Stimulated activated effector memory CD8-positive, alpha-beta T cell treated with anti-CD3 and anti-CD28 coated beads, Interleukin-12 subunit alpha, Interleukin-12 subunit beta, amount 100 ng/mL, for 72 hours (primary cell): ENCODE data around the gene RRP15.

Experiments used
- ATAC-seq: fragments of 150-1000 bp; cut with Tn5 transposase; 2 replicates; pipeline ENCODE4 v1.10.0; 2021
- DNase-seq, 2 donors: peaks; one replicate each; pipeline ENCODE4 v3.0.0; 2021 to 2022; ENCODE audit warnings: low spot score in 2 of 2
- H3K27ac Mint-ChIP-seq: one replicate; pipeline ENCODE4 v1.8.0; 2022; ENCODE audit warnings: mild to moderate bottlenecking, mixed read lengths
- H3K36me3 Mint-ChIP-seq: one replicate; pipeline ENCODE4 v1.8.0; 2022; ENCODE audit warnings: mild to moderate bottlenecking, mixed read lengths
- H3K4me1 Mint-ChIP-seq: one replicate; pipeline ENCODE4 v1.8.0; 2022; ENCODE audit warnings: mixed read lengths
- H3K4me3 Mint-ChIP-seq: one replicate; pipeline ENCODE4 v1.8.0; 2022; ENCODE audit warnings: mild to moderate bottlenecking, mixed read lengths
- H3K9me3 Mint-ChIP-seq: one replicate; pipeline ENCODE4 v1.8.0; 2022; ENCODE audit warnings: mixed read lengths

RRP15 gene

DNA sequence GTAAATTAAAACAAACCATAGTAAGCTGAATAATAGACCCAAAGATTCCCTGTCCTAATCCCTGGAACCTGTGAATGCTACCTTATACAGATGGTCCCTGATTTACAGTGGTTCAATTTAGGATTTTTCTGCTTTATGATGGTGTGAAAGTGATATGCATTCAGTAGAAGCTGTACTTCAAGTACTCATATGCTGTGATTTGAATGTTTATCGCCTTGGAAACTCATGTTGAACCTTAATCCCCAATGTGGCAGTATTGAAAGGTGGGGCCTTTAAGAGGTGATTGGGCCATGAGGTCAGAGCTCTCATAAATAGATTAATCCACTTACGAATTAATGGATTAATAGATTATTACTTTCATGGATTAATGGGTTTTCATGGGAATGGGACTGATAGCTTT is 10.6 kb upstream of the RRP15 start:
- H3K36me3 Mint-ChIP-seq, result no peaks in the 10 kb centered on the region
- no peak overlapping the region for H3K4me3 Mint-ChIP-seq
- H3K4me1 Mint-ChIP-seq, result no peaks in the 10 kb centered on the region
- H3K27ac Mint-ChIP-seq, result no peak overlapping the region
- DNase-seq (no peak), ATAC-seq (no peak)
- no peaks in the 10 kb centered on the region for H3K9me3 Mint-ChIP-seq

DNA sequence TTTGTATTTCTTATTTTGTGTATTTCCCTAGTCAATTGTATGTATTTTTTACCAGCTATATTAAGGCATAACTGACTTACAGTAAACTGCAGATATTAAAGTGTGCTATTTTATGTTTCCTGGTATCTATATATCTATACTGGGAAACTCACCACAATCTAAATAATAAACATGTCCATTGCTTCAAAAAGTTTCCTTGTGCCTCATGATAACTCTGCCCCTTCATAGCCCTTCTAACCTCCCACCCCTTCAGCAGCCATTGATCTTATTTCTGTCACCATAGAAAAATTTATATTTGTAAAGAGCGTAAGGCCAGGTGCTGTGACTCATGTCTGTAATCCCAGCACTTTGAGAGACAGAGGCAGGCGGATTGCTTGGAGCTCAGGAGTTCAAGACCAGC is 9.3 kb upstream of the RRP15 start:
- no peaks in the 10 kb centered on the region for H3K36me3 Mint-ChIP-seq
- no peak for ATAC-seq
- H3K4me1 Mint-ChIP-seq, result no peaks in the 10 kb centered on the region
- DNase-seq, result no peak
- no peak overlapping the region for H3K4me3 Mint-ChIP-seq
- H3K27ac Mint-ChIP-seq, result no peak overlapping the region
- H3K9me3 Mint-ChIP-seq, result no peaks in the 10 kb centered on the region

DNA sequence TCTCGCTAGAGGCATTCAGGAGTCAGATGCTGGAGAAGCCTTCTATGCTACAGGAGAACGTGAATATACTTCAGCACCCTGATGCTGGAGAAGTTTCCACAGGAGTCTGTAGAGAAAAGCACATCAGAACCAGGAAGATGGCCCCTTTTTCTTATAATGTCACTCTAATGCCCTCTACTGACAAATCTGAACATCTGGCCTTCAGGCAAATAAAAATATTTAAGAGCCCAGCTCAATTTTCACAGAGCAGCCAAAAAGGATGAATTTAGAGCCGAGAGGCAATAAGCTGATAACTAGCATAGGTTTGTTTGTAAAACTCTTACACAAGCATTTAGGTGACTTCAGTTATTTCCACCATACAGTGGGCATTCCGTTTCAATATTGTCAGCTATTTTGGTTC is 3.8 kb upstream of the RRP15 start:
- H3K27ac Mint-ChIP-seq, result no peak overlapping the region
- no peak for DNase-seq
- H3K36me3 Mint-ChIP-seq, result peaks cover 11% of the 10 kb centered on the region
- ATAC-seq, result no peak
- H3K4me1 Mint-ChIP-seq, result peaks cover 23% of the 10 kb centered on the region
- no peaks in the 10 kb centered on the region for H3K9me3 Mint-ChIP-seq
- no peak overlapping the region for H3K4me3 Mint-ChIP-seq

DNA sequence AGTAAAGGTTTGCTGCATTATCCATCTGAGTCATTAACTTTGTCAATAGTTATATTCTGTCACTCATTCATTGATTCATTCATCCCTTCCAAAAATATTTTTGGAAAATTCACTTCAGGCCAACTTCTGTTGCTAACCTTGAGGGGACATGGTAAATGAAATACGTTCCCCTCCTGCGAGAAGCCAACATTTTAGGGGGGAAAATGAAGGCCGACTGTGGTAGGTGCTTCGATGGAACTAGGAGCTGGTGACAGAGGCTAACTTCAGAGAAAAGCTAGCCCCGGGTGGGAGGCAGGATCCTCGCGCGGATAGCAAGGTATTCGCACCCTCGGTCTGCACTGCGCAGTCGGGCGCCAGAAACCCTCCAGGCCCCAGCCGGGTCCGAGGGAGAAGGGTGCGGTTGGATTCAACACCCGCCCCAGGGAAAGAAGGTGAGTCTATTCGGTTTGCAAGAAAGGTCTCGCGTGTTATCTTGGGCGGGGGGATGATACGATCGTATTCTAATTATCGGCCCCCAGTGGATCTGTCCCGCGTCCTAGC is 646 bp upstream of the RRP15 start:
- H3K36me3 Mint-ChIP-seq, result peaks cover 11% of the 10 kb centered on the region
- H3K4me1 Mint-ChIP-seq, result peaks cover 28% of the 10 kb centered on the region
- peak overlapping the region; percentile 93 for H3K4me3 Mint-ChIP-seq
- ATAC-seq, result peak; percentile 33
- H3K9me3 Mint-ChIP-seq, result no peaks in the 10 kb centered on the region
- no peak for DNase-seq
- H3K27ac Mint-ChIP-seq, result peak overlapping the region; percentile 96

DNA sequence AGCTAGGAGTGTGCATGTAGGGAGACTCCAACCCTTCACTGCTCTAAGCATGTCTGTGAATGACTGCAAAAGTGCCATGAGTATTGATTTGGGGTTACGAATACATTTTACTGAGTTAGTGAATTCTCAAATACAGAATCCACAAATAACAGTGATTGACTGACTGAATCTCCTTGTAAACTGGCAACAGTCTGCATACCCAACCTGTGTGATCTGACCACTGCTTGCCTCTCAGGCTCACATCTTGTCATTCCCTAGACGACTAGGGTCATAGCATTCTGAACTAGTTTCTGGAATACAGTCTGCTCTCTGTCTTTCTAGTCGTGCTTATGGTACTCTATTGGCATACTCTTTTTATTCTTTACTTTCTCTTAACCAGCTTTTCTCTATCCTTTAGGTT is 7.4 kb downstream of the RRP15 start:
- no peak for DNase-seq
- no peak for ATAC-seq
- peaks cover 10% of the 10 kb centered on the region for H3K4me1 Mint-ChIP-seq
- peaks cover 23% of the 10 kb centered on the region for H3K36me3 Mint-ChIP-seq
- H3K4me3 Mint-ChIP-seq, result no peak overlapping the region
- no peaks in the 10 kb centered on the region for H3K9me3 Mint-ChIP-seq
- no peak overlapping the region for H3K27ac Mint-ChIP-seq

DNA sequence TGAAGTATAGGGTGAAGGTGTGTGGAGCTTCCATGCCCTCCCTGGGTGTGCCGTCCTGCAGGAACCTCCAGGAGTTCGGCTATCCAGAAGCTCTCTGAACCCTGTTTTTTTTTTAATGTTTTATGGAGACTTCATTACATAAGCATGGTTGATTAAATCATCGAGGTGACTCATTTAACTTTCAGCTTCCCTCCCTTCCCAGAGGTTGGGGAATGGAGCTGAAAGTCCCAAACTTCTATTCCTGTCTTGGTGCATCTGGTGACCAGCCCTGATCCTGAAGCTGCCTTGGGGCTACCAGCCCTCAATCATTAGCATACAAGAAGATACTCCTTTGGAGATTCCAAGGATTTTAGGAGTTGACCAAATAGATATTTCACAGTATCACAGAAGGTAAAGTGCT is 9.5 kb downstream of the RRP15 start:
- Mint-ChIP-seq H3K36me3 (peaks cover 23% of the 10 kb centered on the region), H3K4me1 (peaks cover 10% of the 10 kb centered on the region), H3K9me3 (no peaks in the 10 kb centered on the region), H3K27ac (no peak overlapping the region), H3K4me3 (no peak overlapping the region)
- no peak for ATAC-seq
- no peak for DNase-seq

DNA sequence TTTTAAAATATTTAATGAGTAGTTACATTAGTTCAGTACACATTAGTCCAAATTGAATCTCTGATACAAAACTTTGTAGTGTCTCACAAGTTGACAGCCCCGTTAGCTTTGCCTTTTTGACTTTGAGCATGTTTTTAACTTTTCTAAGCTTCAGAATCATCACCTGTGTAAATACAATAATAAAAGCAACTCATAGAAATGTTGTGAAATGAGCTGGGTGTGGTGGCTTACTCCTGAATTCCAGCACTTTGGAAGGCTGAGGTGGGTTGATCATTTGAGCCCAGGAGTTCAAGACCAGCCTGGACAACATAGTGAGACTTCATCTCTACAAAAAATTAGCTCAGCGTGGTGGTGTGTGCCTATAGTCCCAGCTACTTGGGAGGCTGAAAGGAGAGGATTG is 11.1 kb downstream of the RRP15 start:
- Mint-ChIP-seq H3K9me3 (no peaks in the 10 kb centered on the region), H3K4me1 (peaks cover 10% of the 10 kb centered on the region), H3K27ac (no peak overlapping the region), H3K4me3 (no peak overlapping the region), H3K36me3 (peaks cover 17% of the 10 kb centered on the region)
- ATAC-seq (no peak), DNase-seq (no peak)

DNA sequence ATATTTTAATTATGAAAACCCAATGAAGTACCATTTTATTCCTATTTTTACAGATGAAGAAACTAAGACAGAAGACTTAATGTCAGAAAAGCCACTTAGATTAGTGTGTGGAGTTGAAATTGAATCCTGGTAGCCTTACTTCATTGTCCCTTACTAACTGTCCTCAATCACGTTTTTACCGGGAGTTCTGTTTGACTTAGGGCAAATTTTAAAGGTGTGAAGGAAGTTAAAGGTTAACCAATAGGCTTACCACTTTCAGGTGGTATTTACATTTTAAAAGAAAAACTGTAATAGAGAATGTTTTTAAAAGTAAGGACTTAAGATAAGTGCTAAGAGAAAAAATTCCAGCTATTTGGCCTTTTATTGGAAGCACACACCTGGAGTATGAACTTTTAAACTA is 12.4 kb downstream of the RRP15 start:
- DNase-seq (no peak), ATAC-seq (no peak)
- Mint-ChIP-seq H3K27ac (no peak overlapping the region), H3K36me3 (peaks cover 28% of the 10 kb centered on the region), H3K9me3 (no peaks in the 10 kb centered on the region), H3K4me1 (peaks cover 10% of the 10 kb centered on the region), H3K4me3 (no peak overlapping the region)

DNA sequence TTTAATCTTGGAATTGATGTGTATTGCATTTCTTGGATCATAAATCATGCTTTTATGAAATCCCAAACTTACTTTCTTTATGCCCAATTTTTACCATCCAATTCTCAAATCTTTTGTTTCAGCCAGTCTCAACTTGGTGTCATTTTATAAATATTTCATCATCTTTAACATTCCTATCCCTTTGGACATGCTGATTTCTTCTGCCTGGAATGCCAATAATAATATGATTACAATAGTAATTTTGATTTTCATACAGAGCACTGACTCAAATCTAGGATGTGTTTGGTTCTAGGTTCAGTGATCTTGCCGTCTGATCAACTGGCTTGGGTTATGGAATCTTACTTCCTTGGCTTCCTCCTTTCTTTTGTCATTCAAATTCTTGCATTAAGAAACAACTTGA is 12.8 kb downstream of the RRP15 start:
- peaks cover 32% of the 10 kb centered on the region for H3K36me3 Mint-ChIP-seq
- H3K27ac Mint-ChIP-seq, result no peak overlapping the region
- H3K9me3 Mint-ChIP-seq, result no peaks in the 10 kb centered on the region
- DNase-seq, result no peak
- H3K4me3 Mint-ChIP-seq, result no peak overlapping the region
- peaks cover 10% of the 10 kb centered on the region for H3K4me1 Mint-ChIP-seq
- ATAC-seq, result no peak

DNA sequence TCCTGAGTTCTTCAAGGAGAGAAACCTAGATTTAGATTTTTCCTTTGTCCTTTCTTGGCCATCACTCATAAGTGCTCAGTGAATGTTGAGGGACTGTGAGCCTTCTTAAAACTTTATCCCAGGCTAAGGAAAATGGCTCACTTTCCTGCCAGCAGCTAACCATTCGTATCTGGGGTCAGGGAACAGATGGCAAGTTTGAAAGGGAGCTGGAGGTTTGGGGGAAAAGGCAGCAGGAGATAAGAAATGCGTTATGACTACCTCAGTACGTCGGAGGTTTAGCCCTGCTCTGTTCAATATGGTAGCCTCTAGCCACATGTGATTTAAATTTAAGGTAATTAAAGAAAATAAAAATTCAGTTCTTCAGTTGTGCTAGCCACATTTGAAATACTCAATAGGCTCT is 13.3 kb downstream of the RRP15 start:
- Mint-ChIP-seq H3K4me3 (no peak overlapping the region), H3K27ac (no peak overlapping the region), H3K4me1 (peaks cover 10% of the 10 kb centered on the region), H3K9me3 (no peaks in the 10 kb centered on the region), H3K36me3 (peaks cover 35% of the 10 kb centered on the region)
- no peak for DNase-seq
- no peak for ATAC-seq

DNA sequence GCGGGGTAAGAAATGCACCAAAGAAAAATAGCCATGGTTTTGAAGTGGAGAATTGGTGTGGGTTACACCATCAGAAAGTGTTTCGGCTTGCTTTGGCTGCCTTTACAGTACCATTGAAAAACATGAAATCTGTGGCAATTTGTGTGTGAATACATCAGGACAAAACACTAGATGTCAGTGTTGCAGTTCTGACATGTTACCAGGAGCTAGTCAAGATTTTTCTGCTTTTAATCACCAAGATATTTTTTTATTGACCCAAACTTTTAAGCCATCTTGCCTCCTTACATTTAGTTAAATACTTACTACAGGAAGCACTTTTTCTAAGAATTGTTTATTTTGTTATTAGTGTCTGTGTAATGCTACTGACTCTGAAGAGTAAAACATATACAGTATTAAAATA is 14.3 kb downstream of the RRP15 start:
- no peak overlapping the region for H3K27ac Mint-ChIP-seq
- H3K4me1 Mint-ChIP-seq, result peaks cover 10% of the 10 kb centered on the region
- ATAC-seq (no peak), DNase-seq (no peak)
- peaks cover 33% of the 10 kb centered on the region for H3K36me3 Mint-ChIP-seq
- no peak overlapping the region for H3K4me3 Mint-ChIP-seq
- no peaks in the 10 kb centered on the region for H3K9me3 Mint-ChIP-seq

DNA sequence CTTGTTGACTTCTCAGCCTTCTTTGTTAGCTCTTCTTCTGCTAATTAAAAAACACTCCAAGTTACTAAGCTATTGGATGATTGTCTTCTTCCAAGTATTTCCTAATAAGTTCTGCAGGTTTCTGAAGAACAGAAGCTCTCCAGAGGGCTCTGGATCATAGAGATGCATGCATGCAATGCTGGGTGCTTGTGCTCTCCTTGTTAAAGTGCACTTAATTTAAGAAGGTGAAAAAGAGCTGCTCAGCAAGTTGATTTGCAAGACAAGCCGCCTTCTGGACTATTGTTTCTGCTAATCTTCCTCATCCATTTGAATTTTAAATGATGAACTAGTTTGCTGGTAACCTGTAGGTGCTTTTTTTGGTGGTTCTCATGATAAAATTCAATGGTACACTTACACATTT is 16.1 kb downstream of the RRP15 start:
- peaks cover 10% of the 10 kb centered on the region for H3K4me1 Mint-ChIP-seq
- H3K36me3 Mint-ChIP-seq, result peaks cover 39% of the 10 kb centered on the region
- no peaks in the 10 kb centered on the region for H3K9me3 Mint-ChIP-seq
- DNase-seq, result no peak
- ATAC-seq, result no peak
- H3K4me3 Mint-ChIP-seq, result no peak overlapping the region
- no peak overlapping the region for H3K27ac Mint-ChIP-seq

DNA sequence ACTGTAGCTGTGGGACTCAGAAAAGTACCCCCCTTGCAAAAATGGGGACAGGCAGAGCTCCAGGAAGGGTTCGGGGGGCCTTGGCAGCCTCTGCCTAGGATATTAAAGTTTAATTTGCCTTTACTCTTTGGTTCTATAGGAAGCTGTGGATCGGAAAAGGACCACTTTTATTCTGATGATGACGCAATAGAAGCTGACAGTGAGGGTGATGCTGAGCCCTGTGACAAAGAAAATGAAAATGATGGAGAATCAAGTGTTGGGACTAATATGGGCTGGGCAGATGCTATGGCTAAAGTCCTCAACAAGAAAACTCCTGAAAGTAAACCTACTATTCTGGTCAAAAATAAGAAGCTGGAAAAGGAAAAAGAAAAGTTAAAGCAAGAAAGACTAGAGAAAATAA is 17.1 kb downstream of the RRP15 start:
- no peak overlapping the region for H3K27ac Mint-ChIP-seq
- no peaks in the 10 kb centered on the region for H3K9me3 Mint-ChIP-seq
- no peak overlapping the region for H3K4me3 Mint-ChIP-seq
- DNase-seq (no peak), ATAC-seq (no peak)
- peaks cover 3% of the 10 kb centered on the region for H3K4me1 Mint-ChIP-seq
- H3K36me3 Mint-ChIP-seq, result peaks cover 44% of the 10 kb centered on the region

DNA sequence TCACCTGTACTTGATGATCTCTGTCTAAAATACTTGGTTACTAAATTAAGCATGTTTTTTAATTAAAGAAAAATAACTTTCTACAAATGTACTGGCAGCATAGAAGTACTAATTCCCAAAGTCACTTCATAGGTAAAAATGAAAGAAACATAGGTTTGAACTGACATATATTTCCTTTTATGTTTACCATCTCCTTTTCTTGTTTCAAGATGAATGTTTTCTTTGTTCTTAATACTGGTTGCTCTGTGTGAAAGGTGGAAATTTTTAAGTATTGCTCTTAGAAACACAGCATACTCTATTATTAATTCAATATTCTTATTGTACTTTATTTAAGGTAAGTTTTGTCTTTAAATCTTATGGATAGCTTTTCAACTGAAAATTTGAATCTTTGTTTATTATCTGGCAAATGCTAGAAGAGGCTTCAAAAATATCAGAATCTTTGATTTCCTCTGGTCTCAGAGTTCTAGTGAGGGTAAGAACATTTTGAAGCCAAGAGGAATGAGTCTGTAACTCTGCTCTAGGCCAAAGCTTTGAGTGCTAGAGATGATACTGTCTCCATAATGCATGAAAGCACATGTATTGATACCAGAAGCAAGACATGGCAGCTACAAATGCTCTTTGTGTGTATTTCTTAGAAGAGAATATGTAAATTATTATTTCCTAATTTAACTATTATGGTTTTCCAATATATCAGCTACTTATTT is 18.2 kb downstream of the RRP15 start:
- ATAC-seq (no peak), DNase-seq (no peak)
- no peaks in the 10 kb centered on the region for H3K4me1 Mint-ChIP-seq
- no peak overlapping the region for H3K27ac Mint-ChIP-seq
- no peaks in the 10 kb centered on the region for H3K9me3 Mint-ChIP-seq
- peaks cover 56% of the 10 kb centered on the region for H3K36me3 Mint-ChIP-seq
- no peak overlapping the region for H3K4me3 Mint-ChIP-seq

DNA sequence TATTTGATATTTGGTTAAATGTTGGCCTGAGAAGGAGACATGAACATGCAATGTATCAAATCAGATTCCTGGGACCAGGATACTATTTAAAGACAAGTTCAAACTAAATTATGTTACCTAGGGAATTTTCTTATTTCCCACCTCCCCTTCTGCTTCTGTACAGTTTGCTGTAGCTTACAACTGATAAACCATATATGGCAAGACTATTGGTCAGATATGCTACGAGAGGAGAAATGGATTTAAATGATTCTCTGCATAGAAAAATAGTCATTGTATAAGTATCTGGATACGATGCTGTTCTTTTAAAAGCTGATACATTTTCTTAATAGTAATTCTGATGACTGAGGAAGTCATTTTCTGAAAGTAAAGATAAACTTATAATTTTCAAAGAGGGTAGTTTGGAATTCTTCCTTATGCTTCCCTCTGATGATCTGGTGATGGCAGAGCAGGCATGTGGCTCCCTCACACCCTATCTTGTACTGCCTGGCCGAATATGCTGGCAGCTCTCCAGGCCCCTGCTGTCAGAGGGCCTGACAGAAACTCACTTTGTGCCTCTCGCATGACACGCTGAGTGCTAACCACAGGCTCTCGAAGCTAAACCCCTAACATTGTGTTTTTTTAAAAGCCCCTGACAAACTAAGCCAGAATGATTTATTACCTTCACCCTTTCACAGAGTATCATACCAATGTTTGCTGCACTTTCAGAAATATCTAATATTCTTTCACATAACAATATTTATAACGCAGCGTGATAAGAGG is 19.4 kb downstream of the RRP15 start:
- no peak for ATAC-seq
- no peak for DNase-seq
- no peaks in the 10 kb centered on the region for H3K4me1 Mint-ChIP-seq
- no peak overlapping the region for H3K4me3 Mint-ChIP-seq
- no peaks in the 10 kb centered on the region for H3K9me3 Mint-ChIP-seq
- peaks cover 68% of the 10 kb centered on the region for H3K36me3 Mint-ChIP-seq
- H3K27ac Mint-ChIP-seq, result no peak overlapping the region

DNA sequence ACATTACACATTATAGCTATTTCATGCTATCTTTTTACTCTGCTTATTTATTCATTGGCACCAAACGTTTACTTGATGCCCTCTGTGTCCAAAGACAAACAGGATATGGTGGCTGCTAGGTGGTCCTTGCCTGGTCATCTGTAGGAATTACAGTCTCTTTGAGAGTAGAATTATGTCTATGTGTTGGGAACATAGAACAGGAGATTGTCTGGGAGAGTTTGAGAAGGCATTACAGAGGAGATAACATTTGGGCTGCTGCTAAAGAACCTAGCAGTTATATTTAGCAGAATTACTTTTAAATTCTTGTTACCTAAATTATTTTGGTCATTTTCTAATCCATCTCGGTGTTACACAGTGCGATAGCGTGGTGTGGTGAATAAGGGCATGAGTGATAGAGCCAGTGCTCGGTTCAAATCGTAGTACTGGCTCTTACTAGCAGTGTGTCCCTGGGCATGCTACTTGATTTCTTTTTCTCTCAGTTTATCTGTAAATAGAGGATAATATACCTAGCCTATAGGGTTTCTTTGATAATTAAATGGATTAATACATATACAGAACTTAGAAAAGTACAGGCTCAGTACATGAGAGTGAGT is 20.5 kb downstream of the RRP15 start:
- Mint-ChIP-seq H3K36me3 (peaks cover 77% of the 10 kb centered on the region), H3K27ac (no peak overlapping the region), H3K4me1 (no peaks in the 10 kb centered on the region), H3K9me3 (no peaks in the 10 kb centered on the region), H3K4me3 (no peak overlapping the region)
- DNase-seq (no peak), ATAC-seq (no peak)
